ENCODE measurements around the gene CYP8B1. TPM values are rescaled to one million over a fixed set of nuclear protein-coding genes. Genes with fewer than 3 reads are reported as not detected.

The CYP8B1 gene
- total and polyA plus RNA-seq, 9 donors, result 0.02 to 0.14 (median 0.07) TPM; not detected in 3

- H3K36me3 ChIP-seq (ENCODE audit: control insufficient read depth, insufficient read depth, low read length), result no peaks in the 10 kb centered on the region
- no peak overlapping the region for H3K27ac ChIP-seq (ENCODE audit: low read length)
- peak; percentile 74 for DNase-seq
- no peaks in the 10 kb centered on the region for H3K27me3 ChIP-seq (ENCODE audit: control insufficient read depth, insufficient read depth, low read length)
- peaks cover 20% of the 10 kb centered on the region for H3K4me1 ChIP-seq (ENCODE audit: control insufficient read depth, insufficient read depth, low read length)
- WGBS (ENCODE audit: insufficient coverage), result no CpG with 5 or more reads among the region's 6 CpGs
- H3K9me3 ChIP-seq (replicated peaks; ENCODE audit: control insufficient read depth, low read depth, low read length), result no peaks in the 10 kb centered on the region
- H3K4me3 ChIP-seq (ENCODE audit: low read length), result no peak overlapping the region
Measured at GRCh38 chr3:42843713-42844411, 31.8 kb downstream of the CYP8B1 start.

GRCh38 chr3:42841332-42841731 is 34.3 kb downstream of the CYP8B1 start:
- no peaks in the 10 kb centered on the region for H3K27me3 ChIP-seq (ENCODE audit: control insufficient read depth, insufficient read depth, low read length)
- H3K4me1 ChIP-seq (ENCODE audit: control insufficient read depth, insufficient read depth, low read length), result peaks cover 10% of the 10 kb centered on the region
- 75% methylated on average over 1 of the region's 1 CpG for WGBS (ENCODE audit: insufficient coverage)
- H3K9me3 ChIP-seq (replicated peaks; ENCODE audit: control insufficient read depth, low read depth, low read length), result no peaks in the 10 kb centered on the region
- H3K36me3 ChIP-seq (ENCODE audit: control insufficient read depth, insufficient read depth, low read length), result no peaks in the 10 kb centered on the region
- no peak overlapping the region for H3K4me3 ChIP-seq (ENCODE audit: low read length)
- DNase-seq, result no peak
- H3K27ac ChIP-seq (ENCODE audit: low read length), result no peak overlapping the region

GRCh38 chr3:42839616-42840015 is 36.1 kb downstream of the CYP8B1 start:
- Histone ChIP-seq H3K27me3 (ENCODE audit: control insufficient read depth, insufficient read depth, low read length) (no peaks in the 10 kb centered on the region), H3K27ac (ENCODE audit: low read length) (no peak overlapping the region), H3K9me3 (replicated peaks; ENCODE audit: control insufficient read depth, low read depth, low read length) (no peaks in the 10 kb centered on the region), H3K36me3 (ENCODE audit: control insufficient read depth, insufficient read depth, low read length) (no peaks in the 10 kb centered on the region), H3K4me3 (ENCODE audit: low read length) (no peak overlapping the region), H3K4me1 (ENCODE audit: control insufficient read depth, insufficient read depth, low read length) (peaks cover 3% of the 10 kb centered on the region)
- 43% methylated on average over 6 of the region's 7 CpGs for WGBS (ENCODE audit: insufficient coverage)
- DNase-seq, result peak; percentile 83

GRCh38 chr3:42838571-42838970 is 37.1 kb downstream of the CYP8B1 start:
- Histone ChIP-seq H3K27me3 (ENCODE audit: control insufficient read depth, insufficient read depth, low read length) (no peaks in the 10 kb centered on the region), H3K4me1 (ENCODE audit: control insufficient read depth, insufficient read depth, low read length) (peaks cover 3% of the 10 kb centered on the region), H3K27ac (ENCODE audit: low read length) (no peak overlapping the region), H3K36me3 (ENCODE audit: control insufficient read depth, insufficient read depth, low read length) (no peaks in the 10 kb centered on the region), H3K4me3 (ENCODE audit: low read length) (no peak overlapping the region), H3K9me3 (replicated peaks; ENCODE audit: control insufficient read depth, low read depth, low read length) (no peaks in the 10 kb centered on the region)
- no peak for DNase-seq
- no CpG with 5 or more reads among the region's 4 CpGs for WGBS (ENCODE audit: insufficient coverage)

GRCh38 chr3:42836150-42837123 is 39.2 kb downstream of the CYP8B1 start:
- no peaks in the 10 kb centered on the region for H3K27me3 ChIP-seq (ENCODE audit: control insufficient read depth, insufficient read depth, low read length)
- no peak overlapping the region for H3K4me3 ChIP-seq (ENCODE audit: low read length)
- H3K9me3 ChIP-seq (replicated peaks; ENCODE audit: control insufficient read depth, low read depth, low read length), result no peaks in the 10 kb centered on the region
- DNase-seq, result no peak
- H3K27ac ChIP-seq (ENCODE audit: low read length), result no peak overlapping the region
- H3K4me1 ChIP-seq (ENCODE audit: control insufficient read depth, insufficient read depth, low read length), result no peaks in the 10 kb centered on the region
- 74% methylated on average over 3 of the region's 5 CpGs for WGBS (ENCODE audit: insufficient coverage)
- no peaks in the 10 kb centered on the region for H3K36me3 ChIP-seq (ENCODE audit: control insufficient read depth, insufficient read depth, low read length)

GRCh38 chr3:42831321-42831713 is 44.4 kb downstream of the CYP8B1 start:
- peaks cover 2% of the 10 kb centered on the region for H3K27me3 ChIP-seq (ENCODE audit: control insufficient read depth, insufficient read depth, low read length)
- no peaks in the 10 kb centered on the region for H3K9me3 ChIP-seq (replicated peaks; ENCODE audit: control insufficient read depth, low read depth, low read length)
- no peaks in the 10 kb centered on the region for H3K36me3 ChIP-seq (ENCODE audit: control insufficient read depth, insufficient read depth, low read length)
- H3K4me1 ChIP-seq (ENCODE audit: control insufficient read depth, insufficient read depth, low read length), result no peaks in the 10 kb centered on the region
- no peak overlapping the region for H3K4me3 ChIP-seq (ENCODE audit: low read length)
- no peak overlapping the region for H3K27ac ChIP-seq (ENCODE audit: low read length)
- 5% methylated on average over 2 of the region's 3 CpGs for WGBS (ENCODE audit: insufficient coverage)
- peak; percentile 57 for DNase-seq

- H3K4me1 ChIP-seq (ENCODE audit: control insufficient read depth, insufficient read depth, low read length), result no peaks in the 10 kb centered on the region
- H3K9me3 ChIP-seq (replicated peaks; ENCODE audit: control insufficient read depth, low read depth, low read length), result no peaks in the 10 kb centered on the region
- no peak for DNase-seq
- H3K4me3 ChIP-seq (ENCODE audit: low read length), result no peak overlapping the region
- peaks cover 2% of the 10 kb centered on the region for H3K27me3 ChIP-seq (ENCODE audit: control insufficient read depth, insufficient read depth, low read length)
- WGBS (ENCODE audit: insufficient coverage), result 14% methylated on average over 3 of the region's 7 CpGs
- H3K27ac ChIP-seq (ENCODE audit: low read length), result no peak overlapping the region
- no peaks in the 10 kb centered on the region for H3K36me3 ChIP-seq (ENCODE audit: control insufficient read depth, insufficient read depth, low read length)
Measured at GRCh38 chr3:42830437-42831320, 45.0 kb downstream of the CYP8B1 start.

- H3K9me3 ChIP-seq (replicated peaks; ENCODE audit: control insufficient read depth, low read depth, low read length), result no peaks in the 10 kb centered on the region
- peaks cover 2% of the 10 kb centered on the region for H3K27me3 ChIP-seq (ENCODE audit: control insufficient read depth, insufficient read depth, low read length)
- no CpG with 5 or more reads among the region's 5 CpGs for WGBS (ENCODE audit: insufficient coverage)
- no peak for DNase-seq
- H3K4me1 ChIP-seq (ENCODE audit: control insufficient read depth, insufficient read depth, low read length), result no peaks in the 10 kb centered on the region
- H3K27ac ChIP-seq (ENCODE audit: low read length), result no peak overlapping the region
- no peak overlapping the region for H3K4me3 ChIP-seq (ENCODE audit: low read length)
- no peaks in the 10 kb centered on the region for H3K36me3 ChIP-seq (ENCODE audit: control insufficient read depth, insufficient read depth, low read length)
Measured at GRCh38 chr3:42829628-42830436, 45.8 kb downstream of the CYP8B1 start.

- peaks cover 2% of the 10 kb centered on the region for H3K27me3 ChIP-seq (ENCODE audit: control insufficient read depth, insufficient read depth, low read length)
- no peaks in the 10 kb centered on the region for H3K36me3 ChIP-seq (ENCODE audit: control insufficient read depth, insufficient read depth, low read length)
- no peaks in the 10 kb centered on the region for H3K9me3 ChIP-seq (replicated peaks; ENCODE audit: control insufficient read depth, low read depth, low read length)
- 100% methylated on average over 1 of the region's 5 CpGs for WGBS (ENCODE audit: insufficient coverage)
- H3K4me1 ChIP-seq (ENCODE audit: control insufficient read depth, insufficient read depth, low read length), result no peaks in the 10 kb centered on the region
- H3K4me3 ChIP-seq (ENCODE audit: low read length), result no peak overlapping the region
- H3K27ac ChIP-seq (ENCODE audit: low read length), result no peak overlapping the region
- DNase-seq, result no peak
Measured at GRCh38 chr3:42829083-42829627, 46.5 kb downstream of the CYP8B1 start.
